HG02973 (cell line): ENCODE results near the gene XPO5.
"Not testable (repeated sequence)": the region's sequence is repeated elsewhere in the genome, so short reads cannot be mapped to it uniquely, and the experiment has no call there.

Experiments
- ATAC-seq: cut with Tn5 transposase; IDR thresholded peaks from one replicate; pipeline ENCODE4 v1.9.1; 2021; ENCODE audit warnings: moderate library complexity; ENCODE audit not compliant: unreplicated experiment

Gene XPO5

DNA sequence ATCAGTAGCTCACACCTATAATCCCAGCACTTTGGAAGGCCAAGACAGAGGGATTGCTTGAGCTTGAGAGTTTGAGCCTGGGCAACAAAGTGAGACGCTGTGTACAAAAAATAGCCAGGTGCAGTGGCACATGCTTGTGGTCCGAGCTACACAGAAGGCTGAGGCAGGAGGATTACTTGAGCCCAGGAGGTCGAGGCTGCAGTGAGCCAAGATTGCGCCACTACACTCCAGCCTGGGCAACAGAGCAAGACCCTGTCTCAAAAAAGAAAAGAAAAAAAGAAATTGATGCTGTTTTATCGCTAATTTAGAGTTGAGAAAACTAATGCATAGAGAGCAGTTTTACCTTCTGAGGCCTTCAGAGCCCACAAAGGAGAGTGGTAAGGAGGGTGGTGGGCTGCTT, 77.5 kb downstream of the XPO5 start:
- not testable (repeated sequence) for ATAC-seq

DNA sequence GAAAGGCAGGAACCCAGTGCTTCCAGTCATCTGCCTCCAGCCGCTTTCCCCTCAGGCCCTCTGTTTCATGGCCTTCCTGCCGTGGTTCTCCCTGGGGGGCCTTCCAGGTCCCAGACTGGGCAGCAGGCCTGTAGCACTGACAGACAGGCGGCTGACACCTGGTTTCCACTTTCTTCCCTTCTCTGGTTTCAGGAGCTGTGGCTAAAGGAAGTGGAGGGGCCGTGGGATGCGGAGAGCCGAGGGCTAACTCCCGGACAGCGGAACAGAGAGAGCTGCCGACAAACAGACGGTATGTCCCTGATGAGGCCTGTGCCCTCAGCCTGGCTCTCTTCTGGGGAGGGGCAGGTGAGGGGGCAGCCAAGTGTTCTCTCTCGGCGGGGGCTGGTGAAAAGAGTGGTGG, 78.1 kb downstream of the XPO5 start:
- no peak for ATAC-seq

DNA sequence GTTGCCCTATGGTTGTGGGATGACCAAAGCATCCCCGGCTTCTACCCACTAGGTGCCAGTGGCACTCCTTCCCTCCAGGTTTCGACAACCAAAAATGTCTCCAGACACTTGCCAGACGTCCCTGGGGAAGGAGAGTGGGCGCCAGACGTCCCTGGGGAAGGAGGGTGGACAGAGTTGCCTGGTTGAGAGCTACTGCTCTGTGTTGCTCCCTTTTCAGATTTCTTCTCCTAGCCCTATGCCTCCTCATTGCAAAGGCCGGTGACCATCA, 78.8 kb downstream of the XPO5 start:
- ATAC-seq: no peak

- ATAC-seq: no peak
These were observed 79.3 kb downstream of the XPO5 start for GRCh38 chr6:43496370-43497128.

- ATAC-seq: no peak
These were observed 80.4 kb downstream of the XPO5 start for GRCh38 chr6:43495409-43495941.

GRCh38 chr6:43494766-43495165, 81.1 kb downstream of the XPO5 start:
- ATAC-seq: no peak

DNA sequence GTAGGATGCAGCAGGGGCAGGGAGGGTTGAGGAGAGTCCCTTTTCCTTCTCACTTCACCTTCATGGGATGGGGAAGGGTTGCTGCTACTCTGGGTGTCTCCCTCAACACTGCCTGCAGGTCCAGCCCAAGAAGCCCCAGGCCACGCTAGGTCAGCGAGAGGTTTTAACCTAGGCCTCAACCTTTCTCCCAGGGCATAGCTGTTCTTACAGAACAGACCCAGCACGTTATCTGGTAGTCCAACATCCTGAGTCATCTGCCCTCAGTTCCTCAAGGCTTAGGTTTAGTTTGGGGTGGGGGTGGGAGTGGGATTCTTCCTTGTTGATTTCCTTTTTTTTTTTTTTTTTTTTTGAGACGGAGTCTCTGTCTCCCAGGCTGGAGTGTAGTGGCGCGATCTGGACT, 81.5 kb downstream of the XPO5 start:
- ATAC-seq: no peak

DNA sequence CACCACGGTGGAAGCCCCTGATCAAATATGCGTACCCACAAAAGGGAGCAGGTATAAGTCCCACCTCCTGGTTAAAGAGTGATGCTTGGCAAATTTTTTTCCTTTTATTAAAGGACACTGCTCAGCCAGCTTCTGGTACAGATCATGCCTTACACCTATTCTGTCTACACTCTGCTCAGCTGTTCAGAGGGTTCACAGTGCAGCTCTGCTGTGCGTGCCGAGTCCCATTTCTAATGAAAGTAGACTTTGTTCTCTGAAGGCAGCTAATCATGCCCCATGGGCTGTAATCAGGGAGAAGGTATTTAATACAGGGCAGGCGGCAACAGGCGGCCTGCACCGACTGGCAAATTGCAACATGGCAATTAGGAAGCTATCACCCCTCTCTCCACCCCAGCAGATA, 82.0 kb downstream of the XPO5 start:
- no peak for ATAC-seq

DNA sequence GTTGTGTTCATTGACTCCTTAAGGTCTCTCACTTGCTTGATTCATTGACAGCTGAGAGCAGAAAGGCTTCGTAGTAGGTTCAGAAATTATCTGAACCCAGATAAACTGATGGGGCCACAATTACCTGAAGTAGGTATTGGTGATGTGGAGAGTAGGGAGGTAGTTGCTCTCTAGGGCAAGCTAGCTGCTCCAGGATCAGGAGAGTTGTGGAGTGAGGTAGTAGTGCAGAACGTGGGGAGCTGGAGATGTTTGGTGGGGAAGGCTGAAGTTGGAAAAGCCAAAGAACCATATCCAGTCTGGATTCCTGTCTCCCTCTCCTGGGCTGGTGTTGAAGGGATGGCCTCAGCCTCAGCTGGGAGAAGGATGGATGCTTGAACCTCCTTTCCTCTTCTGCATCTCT, 82.6 kb downstream of the XPO5 start:
- ATAC-seq: no peak

GRCh38 chr6:43492673-43493072, 83.2 kb downstream of the XPO5 start:
- no peak for ATAC-seq

- ATAC-seq: no peak
These were observed 83.8 kb downstream of the XPO5 start for GRCh38 chr6:43491750-43492661.

GRCh38 chr6:43490523-43490939, 85.3 kb downstream of the XPO5 start:
- ATAC-seq: no peak

GRCh38 chr6:43489277-43490072, 86.4 kb downstream of the XPO5 start:
- ATAC-seq: no peak

DNA sequence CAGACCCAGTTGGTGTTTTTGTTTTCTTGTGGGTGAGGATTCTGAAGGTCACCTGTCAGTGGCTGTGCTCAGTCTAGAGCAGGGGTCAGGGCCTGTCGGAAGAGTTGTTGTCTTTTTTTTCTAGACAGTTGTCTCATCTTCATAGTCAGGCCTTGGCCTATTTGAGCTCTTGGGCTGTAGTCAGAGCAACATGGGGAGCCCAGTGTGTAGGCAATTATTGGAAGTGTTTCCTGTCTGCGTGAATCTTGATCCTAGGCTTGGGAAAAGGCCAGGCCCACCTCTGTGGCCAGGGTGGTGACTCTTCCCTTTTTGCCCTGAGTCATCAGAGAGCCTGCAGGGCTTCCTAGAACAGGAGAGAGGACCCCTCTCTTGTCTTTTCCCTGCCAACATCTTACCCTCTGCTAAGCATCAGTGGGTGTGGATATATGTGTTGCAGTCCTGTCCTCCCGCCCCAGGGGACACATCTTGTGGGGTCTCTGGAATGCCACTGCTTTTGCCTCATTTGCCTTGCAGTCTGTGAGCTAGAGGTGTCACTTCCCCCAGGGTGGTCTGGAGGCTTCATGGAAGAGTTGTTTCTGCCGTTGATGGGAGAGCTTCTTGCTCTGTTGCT, 87.1 kb downstream of the XPO5 start:
- no peak for ATAC-seq

- no peak for ATAC-seq
These were observed 94.1 kb downstream of the XPO5 start for GRCh38 chr6:43481591-43482236.

GRCh38 chr6:43481075-43481474, 94.8 kb downstream of the XPO5 start:
- no peak for ATAC-seq

GRCh38 chr6:43478008-43478372, 97.8 kb downstream of the XPO5 start:
- ATAC-seq: no peak

DNA sequence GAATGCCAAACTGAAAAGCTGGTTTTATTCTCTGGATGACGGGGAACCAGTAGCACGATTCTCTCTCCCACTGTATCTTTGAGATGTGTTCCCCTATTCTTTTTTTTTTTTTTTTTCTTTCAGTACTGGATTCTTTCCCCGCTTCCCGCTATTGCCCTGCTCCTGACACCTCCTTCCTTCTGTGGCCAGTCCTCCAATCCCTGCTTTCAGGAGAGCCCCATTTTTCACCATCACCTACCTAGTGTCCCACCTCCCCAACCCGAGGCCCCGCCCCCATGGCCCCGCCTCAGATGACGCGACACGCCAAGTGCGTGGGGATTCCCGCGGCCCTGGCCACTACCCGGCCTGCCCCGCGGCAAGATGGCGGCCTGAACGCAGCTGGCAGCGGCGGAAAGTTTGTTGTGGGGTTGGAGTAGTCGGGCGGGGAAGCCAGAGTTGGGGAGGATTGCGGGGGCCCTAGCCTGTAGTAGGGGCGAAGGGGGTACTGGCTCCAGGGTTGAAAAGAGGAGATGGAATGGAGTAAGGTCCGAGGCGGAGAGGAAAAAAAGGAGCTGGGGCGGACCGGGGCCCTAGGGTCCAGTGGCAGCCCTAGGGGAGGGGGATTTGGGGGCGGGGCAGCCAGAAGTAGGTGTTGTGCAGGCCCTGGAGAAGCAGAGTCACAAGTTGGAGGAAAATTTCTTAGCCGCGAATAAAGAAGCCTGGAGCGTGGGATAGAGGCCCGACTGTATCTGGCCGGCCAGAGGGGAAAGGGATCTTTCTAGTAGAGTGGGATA, 98.4 kb downstream of the XPO5 start, which contains the start of gene TJAP1:
Gene TJAP1, plus strand, starts transcription at position 336 of the 773 bp plus-strand sequence. CDS start 21,432 bp downstream, outside the sequence.
- peak; percentile 96 for ATAC-seq

- no peak for ATAC-seq
These were observed 99.1 kb downstream of the XPO5 start for GRCh38 chr6:43476746-43477145.

- no peak for ATAC-seq
These were observed 100.3 kb downstream of the XPO5 start for GRCh38 chr6:43475516-43475915.
